ENCODE measurements around the gene TRIOBP. TPM values are rescaled to one million over a fixed set of nuclear protein-coding genes. Genes with fewer than 3 reads are reported as not detected.

TRIOBP gene
- total and polyA plus RNA-seq, 7 donors: 51.7 to 140 (median 82.8) TPM

GRCh38 chr22:37726241-37726887, 29.5 kb downstream of the TRIOBP start:
- 85 to 93% methylated on average over 20 of the region's 20 CpGs for WGBS, 2 donors
- no peaks in the 10 kb centered on the region for H3K27me3 ChIP-seq
- H3K36me3 ChIP-seq: no peaks in the 10 kb centered on the region
- H3K27ac ChIP-seq: no peak overlapping the region
- no peak overlapping the region for H3K4me3 ChIP-seq
- H3K9me3 ChIP-seq: no peaks in the 10 kb centered on the region
- intact Hi-C loops (cut with DNase I): no loop called here
- TF ChIP-seq POLR2A (IDR thresholded peaks at IDR 0.05) (no peak), EP300 (IDR thresholded peaks at IDR 0.05) (no peak), POLR2AphosphoS5 (IDR thresholded peaks at IDR 0.05) (no peak)
- TF ChIP-seq, protein P1, sequence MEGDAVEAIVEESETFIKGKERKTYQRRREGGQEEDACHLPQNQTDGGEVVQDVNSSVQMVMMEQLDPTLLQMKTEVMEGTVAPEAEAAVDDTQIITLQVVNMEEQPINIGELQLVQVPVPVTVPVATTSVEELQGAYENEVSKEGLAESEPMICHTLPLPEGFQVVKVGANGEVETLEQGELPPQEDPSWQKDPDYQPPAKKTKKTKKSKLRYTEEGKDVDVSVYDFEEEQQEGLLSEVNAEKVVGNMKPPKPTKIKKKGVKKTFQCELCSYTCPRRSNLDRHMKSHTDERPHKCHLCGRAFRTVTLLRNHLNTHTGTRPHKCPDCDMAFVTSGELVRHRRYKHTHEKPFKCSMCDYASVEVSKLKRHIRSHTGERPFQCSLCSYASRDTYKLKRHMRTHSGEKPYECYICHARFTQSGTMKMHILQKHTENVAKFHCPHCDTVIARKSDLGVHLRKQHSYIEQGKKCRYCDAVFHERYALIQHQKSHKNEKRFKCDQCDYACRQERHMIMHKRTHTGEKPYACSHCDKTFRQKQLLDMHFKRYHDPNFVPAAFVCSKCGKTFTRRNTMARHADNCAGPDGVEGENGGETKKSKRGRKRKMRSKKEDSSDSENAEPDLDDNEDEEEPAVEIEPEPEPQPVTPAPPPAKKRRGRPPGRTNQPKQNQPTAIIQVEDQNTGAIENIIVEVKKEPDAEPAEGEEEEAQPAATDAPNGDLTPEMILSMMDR (IDR thresholded peaks at IDR 0.05): no peak
- H3K4me1 ChIP-seq: peaks cover 0 to 10% (median 2%) of the 10 kb centered on the region in 4 donors
- no peak for DNase-seq

DNA sequence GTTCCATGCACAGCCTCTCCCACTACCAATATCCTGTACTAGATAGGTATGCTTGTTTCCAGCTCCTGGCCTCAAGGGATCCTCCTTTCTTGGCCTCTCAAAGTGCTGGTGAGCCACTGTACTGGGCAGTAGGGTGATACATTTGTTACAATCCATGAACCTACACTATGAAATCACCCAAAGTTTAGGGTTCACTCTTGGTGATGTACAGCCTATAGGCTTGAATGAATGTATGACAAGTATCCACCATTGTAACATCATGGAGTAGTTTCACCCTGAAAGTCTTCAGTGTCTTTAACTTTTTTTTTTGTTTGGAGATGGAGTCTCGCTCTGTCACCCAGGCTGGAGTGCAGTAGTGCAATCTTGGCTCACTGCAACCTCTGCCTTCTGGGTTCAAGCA, 31.8 kb downstream of the TRIOBP start:
- no peak for DNase-seq
- peak overlapping the region; percentile 16 to 54 (median 30) for H3K27ac ChIP-seq
- intact Hi-C loops (cut with DNase I): no loop called here
- 95 to 100% methylated on average over 1 of the region's 1 CpG for WGBS, 2 donors
- peaks cover 0 to 10% (median 2%) of the 10 kb centered on the region in 4 donors for H3K4me1 ChIP-seq
- no peaks in the 10 kb centered on the region for H3K27me3 ChIP-seq
- H3K36me3 ChIP-seq: no peaks in the 10 kb centered on the region
- no peak overlapping the region for H3K4me3 ChIP-seq
- TF ChIP-seq POLR2A (IDR thresholded peaks at IDR 0.05) (no peak), POLR2AphosphoS5 (IDR thresholded peaks at IDR 0.05) (no peak), EP300 (IDR thresholded peaks at IDR 0.05) (no peak)
- TF ChIP-seq, protein P1 (IDR thresholded peaks at IDR 0.05): no peak
- no peaks in the 10 kb centered on the region for H3K9me3 ChIP-seq

DNA sequence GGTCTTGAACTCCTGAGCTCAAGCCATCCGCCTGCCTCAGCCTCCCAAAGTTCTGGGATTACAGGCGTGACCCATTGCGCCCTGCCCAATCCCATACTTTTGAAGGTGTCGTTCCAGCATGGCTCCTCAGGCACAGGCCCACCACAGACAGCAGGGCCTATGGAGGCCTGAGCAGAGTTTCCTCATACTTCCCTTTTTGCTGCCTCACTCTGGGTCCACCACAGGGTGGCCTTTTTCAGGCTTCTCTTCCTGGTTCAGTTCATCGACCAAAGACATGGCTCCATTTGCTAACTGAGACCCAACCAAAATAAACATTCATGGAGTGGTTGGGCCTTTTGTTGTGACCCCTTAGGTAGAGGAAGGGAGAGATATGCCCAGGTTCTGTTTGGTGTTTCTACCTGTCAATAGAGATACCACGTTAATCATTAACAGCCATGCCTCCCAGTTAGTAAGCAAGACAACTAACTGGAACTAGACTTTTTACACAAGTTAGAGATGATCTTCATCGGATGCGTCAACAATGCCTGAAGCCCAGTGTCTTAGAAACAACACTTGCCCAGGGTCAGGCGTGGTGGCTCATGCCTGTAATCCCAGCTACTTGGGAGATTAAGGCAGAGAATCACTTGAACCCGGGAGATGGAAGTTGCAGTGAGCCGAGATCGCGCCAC, 35.1 kb downstream of the TRIOBP start:
- Histone ChIP-seq H3K9me3 (no peaks in the 10 kb centered on the region), H3K4me3 (no peak overlapping the region), H3K27ac (peak overlapping the region in 1 of 4 donors; percentile 3), H3K36me3 (no peaks in the 10 kb centered on the region), H3K27me3 (no peaks in the 10 kb centered on the region), H3K4me1 (peaks cover 0 to 10% (median 2%) of the 10 kb centered on the region in 4 donors)
- WGBS, 2 donors: 27 to 72% methylated on average over 13 of the region's 13 CpGs
- no peak for DNase-seq
- intact Hi-C loops (cut with DNase I): loop anchor here (2.0 kb wide), 1 partner anchor 41 kb away; no protein-coding TSS in a partner anchor
- TF ChIP-seq EP300 (IDR thresholded peaks at IDR 0.05): no peak
- TF ChIP-seq, protein P1 (IDR thresholded peaks at IDR 0.05): peak in 1 of 4 experiments; percentile 18

DNA sequence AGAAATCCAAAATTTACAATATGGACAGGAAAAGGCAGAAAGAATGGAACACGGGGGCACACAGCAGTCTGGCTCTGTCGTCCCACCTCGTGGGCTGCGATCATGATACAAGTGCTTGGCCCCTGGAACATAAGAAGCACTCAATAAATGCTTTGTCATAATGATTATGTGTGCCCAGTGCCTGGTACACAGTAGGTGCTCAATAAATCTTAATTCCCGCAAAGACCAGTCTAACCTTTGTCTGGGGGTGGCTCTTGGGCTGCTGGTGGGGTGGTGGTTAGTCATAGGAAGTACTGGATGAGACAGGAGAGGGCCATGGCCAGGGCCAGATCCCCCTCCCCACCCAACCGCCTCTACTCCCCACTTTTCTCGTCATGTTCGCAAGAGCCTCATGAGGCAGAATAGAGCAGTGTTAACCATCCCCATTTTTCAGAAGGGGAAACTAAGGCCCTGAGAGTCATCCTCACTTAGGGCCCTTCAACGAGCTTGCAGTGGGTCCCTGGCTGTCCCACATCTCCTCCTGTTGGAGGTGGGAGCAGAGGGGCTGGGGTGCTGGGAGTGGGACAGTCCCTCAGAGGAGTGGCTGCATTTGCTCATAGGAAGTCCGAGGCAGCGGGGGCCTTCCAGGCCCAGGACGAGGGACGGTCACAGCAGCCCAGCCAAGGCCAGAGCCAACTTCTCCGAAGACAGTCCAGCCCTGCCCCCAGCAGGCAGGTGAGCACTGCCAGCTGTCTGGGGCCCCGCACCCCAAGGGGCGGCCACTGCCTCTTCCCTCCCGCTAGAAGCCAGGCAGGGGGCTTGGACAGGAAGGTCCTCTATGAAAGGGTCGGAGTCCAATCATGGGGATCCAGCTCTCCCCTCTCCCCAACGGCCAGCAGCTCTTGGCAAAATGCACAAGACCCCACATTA, 36.1 kb downstream of the TRIOBP start:
- Histone ChIP-seq H3K9me3 (no peaks in the 10 kb centered on the region), H3K4me1 (peaks cover 0 to 5% (median under 1%) of the 10 kb centered on the region in 4 donors), H3K27me3 (no peaks in the 10 kb centered on the region), H3K36me3 (no peaks in the 10 kb centered on the region), H3K27ac (no peak overlapping the region), H3K4me3 (no peak overlapping the region)
- TF ChIP-seq EP300 (IDR thresholded peaks at IDR 0.05): no peak
- TF ChIP-seq, protein P1 (IDR thresholded peaks at IDR 0.05): no peak
- no peak for TF ChIP-seq POLR2AphosphoS5 (IDR thresholded peaks at IDR 0.05)
- TF ChIP-seq POLR2A (IDR thresholded peaks at IDR 0.05): no peak
- 84% methylated on average over 19 of the region's 19 CpGs for WGBS, 2 donors
- intact Hi-C loops (cut with DNase I): no loop called here
- no peak for DNase-seq
